ENCODE results near the gene PAXX.

Gene PAXX

GRCh38 chr9:136980669-136981478 is 11.3 kb upstream of the PAXX start:
- peak in 5 of 56 donors; percentile 42 to 73 (median 47) for DNase-seq

DNA sequence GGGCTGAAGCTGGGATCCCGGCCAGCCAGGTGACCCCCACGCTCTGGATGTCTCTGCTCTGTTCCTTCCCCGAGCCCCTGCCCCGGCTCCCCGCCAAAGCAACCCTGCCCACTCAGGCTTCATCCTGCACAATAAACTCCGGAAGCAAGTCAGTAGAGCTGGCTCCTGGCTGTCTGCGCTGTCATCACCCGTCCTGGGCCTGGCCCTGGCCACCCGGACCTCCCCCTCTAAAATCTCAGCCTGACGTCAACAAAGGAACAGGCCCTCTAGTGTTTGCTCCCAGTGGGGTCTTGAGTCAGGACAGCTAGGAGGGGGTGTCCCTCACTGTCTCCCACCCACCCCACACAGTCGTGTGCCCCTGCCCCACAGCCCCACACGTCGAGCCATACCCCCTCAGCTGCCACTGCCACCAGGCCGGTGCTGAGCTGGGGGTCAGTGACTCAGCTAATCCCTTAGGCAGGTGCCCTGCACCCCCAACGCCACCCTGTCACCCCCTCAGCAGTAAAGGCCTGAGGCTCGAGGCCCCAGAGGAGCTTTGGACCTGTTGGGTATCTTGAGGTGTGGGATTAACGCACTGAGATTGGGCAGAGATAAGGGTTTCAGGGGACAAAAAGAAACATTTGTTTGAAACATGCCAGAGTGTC is 10.5 kb upstream of the PAXX start:
- DNase-seq: peak in 40 of 56 donors; percentile 29 to 85 (median 58)

GRCh38 chr9:136982232-136983051 is 9.8 kb upstream of the PAXX start, which contains the start of gene LCNL1:
TSS of gene LCNL1 (plus strand) at chr9:136982993. CDS start at chr9:136983587, 594 bp downstream.
- peak in 38 of 56 donors; percentile 40 to 91 (median 72) for DNase-seq

- DNase-seq: peak in 13 of 56 donors; percentile 39 to 81 (median 65)
These were observed 9.1 kb upstream of the PAXX start for GRCh38 chr9:136983167-136983566.

- peak in 4 of 56 donors; percentile 29 to 72 (median 53) for DNase-seq
These were observed 8.4 kb upstream of the PAXX start for GRCh38 chr9:136983656-136984314.

DNA sequence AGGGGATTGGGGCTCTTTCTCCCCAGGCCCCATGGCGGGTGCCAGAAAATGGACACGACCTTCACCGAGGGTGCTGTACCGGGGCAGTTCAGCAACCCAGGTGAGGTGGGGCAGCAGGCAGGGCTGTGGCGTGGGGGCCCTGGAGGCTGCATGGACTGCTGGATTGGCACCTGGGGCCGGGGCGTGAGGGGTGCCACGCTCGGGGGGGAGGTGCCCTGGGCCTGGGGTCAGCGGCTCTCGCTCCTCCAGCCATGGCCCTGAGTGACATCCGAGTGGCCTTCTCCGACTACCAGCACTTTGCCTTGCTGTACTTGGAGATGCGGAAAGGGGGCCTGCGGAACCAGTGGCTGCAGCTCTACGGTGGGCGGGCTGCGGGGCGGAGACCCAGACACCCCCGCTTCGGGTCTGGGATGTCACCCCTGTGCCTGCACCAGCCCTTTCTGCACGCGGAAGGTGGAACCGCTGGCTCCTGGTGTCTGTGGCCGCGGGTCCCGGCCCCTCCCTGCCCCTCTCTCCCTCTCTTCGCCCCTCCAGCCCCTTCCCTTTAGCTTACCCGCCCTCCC is 7.7 kb upstream of the PAXX start:
- DNase-seq: peak in 3 of 56 donors; percentile 33 to 60 (median 41)

- peak in 2 of 56 donors; percentile 48 to 49 for DNase-seq
These were observed 7.1 kb upstream of the PAXX start for GRCh38 chr9:136985027-136985602.

GRCh38 chr9:136985853-136986252 is 6.4 kb upstream of the PAXX start:
- DNase-seq: no peak

- no peak for DNase-seq
These were observed 3.4 kb upstream of the PAXX start for GRCh38 chr9:136988872-136989271.

DNA sequence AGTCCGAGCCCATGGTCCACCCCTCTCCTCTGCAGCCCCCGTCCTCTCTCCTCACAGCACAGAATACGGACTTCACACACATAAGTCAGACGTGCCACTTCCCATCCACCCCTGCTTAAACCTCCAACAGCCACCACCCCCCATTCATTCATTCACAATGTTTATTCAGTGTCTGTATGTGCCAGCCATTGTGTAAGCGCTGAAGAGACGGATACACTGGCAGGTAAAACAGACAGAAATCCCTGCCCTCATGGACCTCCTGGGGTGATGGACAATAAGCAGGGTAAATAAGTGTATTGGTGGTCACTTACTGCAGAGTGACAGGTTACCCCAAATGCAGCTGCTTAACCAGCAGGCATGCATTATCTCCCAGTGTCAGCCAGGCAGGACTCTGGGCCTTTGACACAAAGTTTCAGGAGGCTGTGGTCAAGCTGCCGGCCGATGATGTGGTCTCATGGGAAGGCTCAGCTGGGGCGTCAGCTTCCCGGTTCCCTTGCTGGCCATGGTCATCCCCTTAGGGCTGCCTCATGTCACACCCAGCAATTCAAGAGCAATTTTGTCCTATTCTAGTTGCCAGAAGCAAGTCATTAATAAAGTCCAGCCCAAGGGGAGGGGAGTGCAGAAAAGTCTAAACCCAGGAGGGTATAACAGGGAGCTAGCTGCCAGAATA is 1.8 kb upstream of the PAXX start:
- DNase-seq: no peak

DNA sequence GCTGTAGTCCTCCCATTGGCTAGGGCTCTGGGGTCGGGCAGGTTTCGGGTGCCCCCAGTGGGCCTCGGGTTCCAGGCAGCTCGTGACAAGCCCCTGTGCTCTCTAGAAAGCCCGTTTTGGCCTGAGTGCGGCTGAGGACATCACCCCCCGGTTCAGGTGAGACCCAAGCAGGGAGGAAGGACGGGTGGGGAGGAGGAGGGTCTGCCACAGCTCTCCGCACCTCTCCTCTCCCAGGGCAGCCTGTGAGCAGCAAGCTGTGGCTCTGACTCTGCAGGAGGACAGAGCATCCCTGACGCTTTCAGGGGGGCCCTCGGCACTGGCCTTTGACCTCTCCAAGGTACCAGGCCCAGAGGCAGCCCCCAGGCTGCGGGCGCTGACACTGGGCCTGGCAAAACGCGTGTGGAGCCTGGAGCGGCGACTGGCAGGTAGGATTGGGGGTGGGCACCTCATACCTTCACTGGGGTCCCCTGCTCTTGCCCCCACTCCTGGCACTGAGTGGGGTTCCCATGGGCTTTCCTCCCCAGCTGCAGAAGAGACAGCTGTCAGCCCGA is 672 bp downstream of the PAXX start:
- no peak for DNase-seq

DNA sequence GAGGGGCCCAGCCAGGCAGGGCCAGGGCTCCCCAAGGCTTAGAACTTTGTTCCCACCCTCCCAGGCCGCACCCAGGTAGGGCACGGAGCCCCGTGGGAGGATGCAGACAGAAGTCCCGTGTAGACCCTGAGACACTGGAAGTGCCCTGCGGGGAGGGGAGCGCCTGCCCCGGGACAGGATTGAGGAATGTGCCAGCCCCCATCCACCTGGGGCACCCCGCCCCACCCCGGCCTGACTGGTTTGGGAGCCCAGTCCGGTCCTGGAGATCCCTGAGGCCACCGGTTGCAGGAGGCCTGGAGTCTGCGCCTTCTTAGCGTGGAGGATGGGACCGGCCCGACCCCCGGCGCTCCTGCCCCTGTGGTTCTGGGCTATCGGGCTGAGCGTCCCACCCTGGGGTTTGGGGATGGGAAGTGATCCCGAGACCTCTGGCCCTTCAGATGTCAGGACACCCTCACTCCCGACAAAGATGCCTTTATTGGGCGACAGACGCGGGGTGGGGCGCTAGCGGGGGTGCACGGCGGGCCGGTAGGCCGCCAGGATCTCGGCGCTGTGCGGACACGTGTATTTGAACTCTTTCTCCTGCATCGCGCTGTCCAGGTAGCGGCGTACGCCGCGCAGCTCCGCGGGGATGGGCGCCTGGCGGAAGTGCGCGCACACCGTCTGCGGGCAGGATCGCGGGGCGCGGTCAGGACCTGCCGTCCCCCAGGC is 2.1 kb downstream of the PAXX start:
- no peak for DNase-seq

GRCh38 chr9:136994888-136995230 is 2.6 kb downstream of the PAXX start:
- DNase-seq: no peak

GRCh38 chr9:136995362-136995761 is 3.1 kb downstream of the PAXX start:
- no peak for DNase-seq

DNA sequence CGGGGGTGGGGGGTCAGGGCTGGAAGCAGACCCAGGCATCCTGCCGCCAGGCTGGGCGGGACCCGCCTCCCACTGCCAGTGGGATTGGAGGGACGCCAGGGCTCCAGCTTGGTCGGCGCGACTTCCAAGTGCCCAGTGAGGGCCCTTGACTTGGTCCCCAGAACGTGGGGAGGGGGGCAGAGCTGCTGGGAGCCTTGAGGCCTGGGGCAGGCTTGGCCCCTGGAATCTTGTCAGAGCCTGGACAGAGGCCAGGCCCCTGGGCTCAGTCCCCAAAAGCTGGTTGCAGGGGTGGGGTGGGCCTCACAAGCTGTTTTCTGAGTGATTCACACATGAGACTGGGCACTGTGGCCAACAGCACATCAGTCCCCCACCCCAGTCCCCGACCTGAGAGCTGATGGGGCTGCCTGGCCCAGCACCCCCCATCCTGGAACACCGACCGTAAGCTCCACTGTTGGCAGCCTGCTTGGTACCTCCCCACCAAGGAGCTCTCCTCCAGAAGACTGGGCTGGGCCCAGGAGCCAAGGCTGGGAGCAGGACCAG is 3.6 kb downstream of the PAXX start:
- DNase-seq: peak in 14 of 56 donors; percentile 24 to 52 (median 36)

- no peak for DNase-seq
These were observed 4.4 kb downstream of the PAXX start, which contains the start of gene CLIC3 for GRCh38 chr9:136996361-136997292. TSS of gene CLIC3 (minus strand) at chr9:136996568. CDS start at chr9:136996543, 25 bp downstream.

DNA sequence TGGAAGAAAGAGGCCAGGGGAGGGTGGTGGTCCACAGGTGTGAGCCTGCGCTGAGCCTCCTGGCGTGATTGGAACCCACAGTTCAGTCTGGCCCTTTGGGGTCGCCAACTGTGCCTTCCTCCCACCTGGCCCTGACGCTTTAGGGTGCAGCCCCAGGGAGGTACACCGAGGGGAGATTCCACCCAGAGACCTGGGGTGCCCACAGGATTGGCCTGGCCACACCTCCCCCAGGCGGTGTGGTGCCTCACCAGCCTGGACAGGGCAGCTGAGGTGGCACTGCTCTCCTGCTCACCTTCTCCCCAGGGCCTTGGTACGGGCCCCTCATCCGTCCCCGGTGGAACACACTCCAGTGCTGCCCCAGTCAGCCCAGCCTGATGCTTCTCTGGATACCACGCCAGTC is 5.1 kb downstream of the PAXX start:
- no peak for DNase-seq

Measured in amygdala (tissue), 56 donors.